HepG2 (cell line): Measurements from ENCODE around the gene GRIP2. TPM values are rescaled to one million over a fixed set of nuclear protein-coding genes. Genes with fewer than 3 reads are reported as not detected.
A peak's percentile ranks its signal among the peaks of the same experiment; 100 is the strongest.

Source experiments
- ATAC-seq: fragments of 200-7000 bp; cut with Tn5 transposase; 3 replicates; pipeline ENCODE4 v1.9.1; 2020; ENCODE audit warnings: mild to moderate bottlenecking, moderate library complexity
- BruUV-seq: library from RNA; stranded (reverse); fragments of 400-500 nt; replicated peaks from 2 replicates; lab custom pipeline; 2021; lab: Mats Ljungman, UMichigan
- CTCF ChIA-PET: fragments of 300-600 bp; formaldehyde crosslinking; extraction: SDS; loops from one replicate; lab custom pipeline; 2021; ENCODE audit warnings: low total read pairs, inconsistent platforms, low intra/inter-chr PET ratio; lab: Yijun Ruan, JAX
- POLR2A ChIA-PET: fragments of 350-600 bp; sonication (Branson Sonifier 250); formaldehyde crosslinking; loops from one replicate; lab custom pipeline; 2020; ENCODE audit warnings: antibody characterized with exemption, inconsistent platforms; lab: Yijun Ruan, JAX
- DNase-seq: peaks from one replicate; pipeline ENCODE4 v3.0.0-alpha.2; 2015; ENCODE audit warnings: low spot score
- FAIRE-seq: peaks from 3 replicates; lab custom pipeline; 2011; peaks lifted over from hg19 to GRCh38; lab: Jason Lieb, UNC
- H2AFZ ChIP-seq: one replicate; pipeline ENCODE4 v1.6.1; 2011; ENCODE audit warnings: low read length, inconsistent platforms
- H3K27ac ChIP-seq: fragments of 300-600 bp; 3 replicates; pipeline ENCODE4 v1.8.0; 2011; ENCODE audit warnings: mixed run types, mild to moderate bottlenecking, mixed read lengths, low read length, inconsistent platforms; ENCODE audit not compliant: insufficient read depth; ENCODE audit errors: extremely low read length
- H3K27me3 ChIP-seq, 2 experiments: fragments of 200-600 bp in 1 of 2; 2 replicates in 1 of 2; 3 replicates in 1 of 2; pipeline versions ENCODE4 v1.6.0 to v1.8.0; 2011; ENCODE audit warnings: low read length in 2 of 2, mild to moderate bottlenecking in 2 of 2, moderate library complexity in 2 of 2, inconsistent platforms in 1 of 2; ENCODE audit not compliant: insufficient read depth in 2 of 2, control insufficient read depth in 1 of 2
- H3K36me3 ChIP-seq, 2 experiments: fragments of 200-600 bp in 1 of 2; replicated peaks in 1 of 2; 2 replicates in 1 of 2; 3 replicates in 1 of 2; pipeline versions ENCODE4 v1.5.1 to v1.8.0; 2011; ENCODE audit warnings: low read length in 2 of 2, inconsistent platforms in 1 of 2; ENCODE audit not compliant: insufficient read depth in 2 of 2, control insufficient read depth in 1 of 2
- H3K4me1 ChIP-seq: 2 replicates; pipeline ENCODE4 v1.5.1; 2012; ENCODE audit warnings: low read length, inconsistent platforms; ENCODE audit not compliant: insufficient read depth
- H3K4me2 ChIP-seq: 2 replicates; pipeline ENCODE4 v1.6.0; 2011; ENCODE audit warnings: low read depth, low read length, inconsistent platforms
- H3K4me3 ChIP-seq, 3 experiments: fragments of 200-600 bp in 1 of 3; sonication (generic), shearing (Covaris generic) in 1 of 3; replicated peaks in 1 of 3; 2 replicates each; pipeline ENCODE4 v1.5.1; 2011 to 2016; ENCODE audit warnings: low read length in 3 of 3, inconsistent platforms in 2 of 3, low read depth in 2 of 3, mild to moderate bottlenecking in 2 of 3, control low read depth in 1 of 3, mixed read lengths in 1 of 3; ENCODE audit not compliant: insufficient read depth in 1 of 3
- H3K79me2 ChIP-seq: one replicate; pipeline ENCODE4 v1.6.1; 2011; ENCODE audit warnings: low read length, inconsistent platforms; ENCODE audit not compliant: insufficient read depth
- H3K9ac ChIP-seq: 2 replicates; pipeline ENCODE4 v1.6.0; 2011; ENCODE audit warnings: mild to moderate bottlenecking, low read depth, low read length, inconsistent platforms; ENCODE audit not compliant: insufficient read depth
- H3K9me3 ChIP-seq: 2 replicates; pipeline ENCODE4 v1.5.1; 2012; ENCODE audit warnings: mild to moderate bottlenecking, low read length
- H4K20me1 ChIP-seq: 2 replicates; pipeline ENCODE4 v1.6.0; 2011; ENCODE audit warnings: inconsistent platforms, mild to moderate bottlenecking, low read length, moderate library complexity; ENCODE audit not compliant: insufficient read depth
- HMGA1 ChIP-seq: sonication (generic); formaldehyde crosslinking; conservative IDR thresholded peaks from 2 replicates; pipeline ENCODE4 v1.4.0; 2020; ENCODE audit warnings: missing genetic modification reagents
- MIER3 ChIP-seq: IDR thresholded peaks from 2 replicates; pipeline ENCODE4 v1.6.1; 2016; ENCODE audit warnings: missing compliant biosample characterization, borderline replicate concordance
- NAIF1 ChIP-seq: sonication (generic); formaldehyde crosslinking; IDR thresholded peaks from 2 replicates; pipeline ENCODE4 v1.5.0; 2020; ENCODE audit warnings: mild to moderate bottlenecking, missing genetic modification reagents, borderline replicate concordance
- SP1 ChIP-seq, 2 experiments: fragments of 450-650 bp in 1 of 2; sonication (generic) in 1 of 2; formaldehyde crosslinking in 1 of 2; IDR thresholded peaks; 2 replicates each; pipeline versions ENCODE4 v1.4.0 to v1.6.1; 2016 to 2020; ENCODE audit warnings: missing genetic modification reagents in 1 of 2
- TCF12 ChIP-seq, 2 experiments: fragments of 450-650 bp in 1 of 2; sonication (generic) in 1 of 2; formaldehyde crosslinking in 1 of 2; IDR thresholded peaks; 2 replicates each; pipeline versions ENCODE4 v1.6.1 to v1.8.0; 2017 to 2022; ENCODE audit warnings: antibody characterized with exemption in 1 of 2, mild to moderate bottlenecking in 1 of 2, missing genetic modification reagents in 1 of 2, moderate library complexity in 1 of 2
- YEATS2 ChIP-seq: sonication (generic); formaldehyde crosslinking; IDR thresholded peaks from 2 replicates; pipeline ENCODE4 v1.4.0; 2020; ENCODE audit warnings: missing genetic modification reagents, borderline replicate concordance
- ZHX2 ChIP-seq, 2 experiments: sonication (generic) in 1 of 2; formaldehyde crosslinking in 1 of 2; IDR thresholded peaks; 2 replicates each; pipeline versions ENCODE4 v1.6.1 to v1.9.0; 2014 to 2022; ENCODE audit warnings: antibody characterized with exemption in 1 of 2, borderline replicate concordance in 1 of 2, inconsistent platforms in 1 of 2, low read depth in 1 of 2, missing genetic modification reagents in 1 of 2
- ZNF383 ChIP-seq: sonication (generic); formaldehyde crosslinking; IDR thresholded peaks from 2 replicates; pipeline ENCODE4 v1.4.0; 2020; ENCODE audit warnings: missing genetic modification reagents, mild to moderate bottlenecking, borderline replicate concordance
- ZNF547 ChIP-seq: sonication (generic); formaldehyde crosslinking; IDR thresholded peaks from 2 replicates; pipeline ENCODE4 v1.5.1; 2020; ENCODE audit warnings: mild to moderate bottlenecking, missing genetic modification reagents
- ZNF761 ChIP-seq: sonication (generic); formaldehyde crosslinking; conservative IDR thresholded peaks from 2 replicates; pipeline ENCODE4 v1.4.0; 2020; ENCODE audit warnings: mild to moderate bottlenecking, missing genetic modification reagents
- WGBS: methylation state at CpG from one replicate; pipeline ENCODE4 v1.1.6; 2017; ENCODE audit warnings: low lambda C conversion rate; 5-methylcytosine and 5-hydroxymethylcytosine counted together
- in situ Hi-C: cut with HindIII; loops from 2 replicates; pipeline ENCODE4 v1.10.0; 2017; ENCODE audit warnings: low pct_unique_long_range_greater_than_20kb; ENCODE audit not compliant: extremely low pct_ligation_motif_present
- intact Hi-C: fragments of 100-400 bp; cut with micrococcal nuclease; formaldehyde crosslinking; loops from one replicate; pipeline ENCODE4 v1.10.0; 2022; ENCODE audit not compliant: unreplicated experiment
- polyA plus RNA-seq, 8 experiments: library from polyadenylated mRNA; depleted of rRNA in 3 of 8; stranded (reverse) in 7 of 8; unstranded in 1 of 8; fragments of >200 nt; fragmentation: Illumina TruSeq in 4 of 8; extraction: Trizol in 4 of 8; gene quantifications; 2 replicates each; pipeline versions ENCODE4 v1.2.1 to v1.2.3, GENCODE V29; 2011 to 2016; ENCODE audit warnings: low read depth in 4 of 8, missing spikeins in 1 of 8, mixed read lengths in 1 of 8; ENCODE audit not compliant: insufficient read depth in 1 of 8
- total RNA-seq, 5 experiments: library from RNA; depleted of rRNA; stranded (reverse); fragments of >200 nt; fragmentation: Illumina TruSeq; extraction: Trizol; gene quantifications; 2 replicates each; pipeline ENCODE4 v1.2.3, GENCODE V29; 2016; ENCODE audit warnings: low read depth in 1 of 5
- TF ChIP-seq, protein P1 (sequence below): sonication (generic); formaldehyde crosslinking; IDR thresholded peaks from 2 replicates; pipeline ENCODE4 v1.4.0; 2020; ENCODE audit warnings: mild to moderate bottlenecking, missing genetic modification reagents
- TF ChIP-seq, protein P2 (sequence below): sonication (generic); formaldehyde crosslinking; conservative IDR thresholded peaks from 2 replicates; pipeline ENCODE4 v1.8.1; 2023; ENCODE audit warnings: missing genetic modification reagents

The GRIP2 gene
- total and polyA plus RNA-seq, 2 of the 13 experiments (the other 11 are each of a cell fraction or from before 2014, with no cell fraction given): 0.11 to 0.24 TPM

DNA sequence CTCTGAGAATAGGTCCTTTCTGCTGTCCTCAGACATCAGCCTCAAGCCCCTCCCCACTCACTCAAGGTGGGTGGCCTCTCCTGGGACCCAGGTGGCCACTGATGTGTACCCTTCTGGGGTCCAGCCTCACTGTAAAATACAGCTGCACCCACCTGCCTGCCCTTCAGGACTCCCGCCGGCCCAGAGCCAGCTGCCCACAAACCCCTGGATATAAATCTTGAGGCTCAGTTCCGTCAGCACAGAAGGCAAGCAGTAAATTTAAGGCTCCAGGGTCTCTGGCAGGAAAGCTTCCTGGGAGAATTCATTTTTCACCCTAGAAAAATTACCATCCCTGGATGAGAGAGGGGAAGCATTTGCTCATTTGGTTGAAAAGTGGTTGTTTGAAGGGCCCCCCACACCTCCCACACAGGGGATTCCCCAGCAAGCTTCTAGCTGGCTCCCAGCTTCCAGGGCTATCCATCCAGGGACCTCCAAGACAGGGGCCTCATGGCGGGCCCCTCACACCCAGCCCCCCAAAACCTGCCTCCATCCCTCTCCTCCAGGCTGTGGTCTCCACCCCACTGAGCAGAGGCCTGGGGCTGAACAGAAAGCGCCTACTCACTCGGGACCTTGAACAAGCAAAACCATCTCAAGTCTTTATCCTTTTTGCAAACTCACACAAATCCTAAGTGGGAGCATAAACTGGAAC is 48.4 kb upstream of the GRIP2 start:
- H3K4me1 ChIP-seq: peaks cover 10% of the 10 kb centered on the region
- 0 out of 5 replicates have a peak, but pooled peaks cover 2 to 5% of the 10 kb centered on the region in 2 experiments for H3K27me3 ChIP-seq
- no peaks in the 10 kb centered on the region for H3K36me3 ChIP-seq
- in situ Hi-C loops: no loop called here
- 57% methylated on average over 2 of the region's 6 CpGs for WGBS
- TF ChIP-seq HMGA1 (CRISPR knock-in tag): no peak
- TF ChIP-seq, protein P1, sequence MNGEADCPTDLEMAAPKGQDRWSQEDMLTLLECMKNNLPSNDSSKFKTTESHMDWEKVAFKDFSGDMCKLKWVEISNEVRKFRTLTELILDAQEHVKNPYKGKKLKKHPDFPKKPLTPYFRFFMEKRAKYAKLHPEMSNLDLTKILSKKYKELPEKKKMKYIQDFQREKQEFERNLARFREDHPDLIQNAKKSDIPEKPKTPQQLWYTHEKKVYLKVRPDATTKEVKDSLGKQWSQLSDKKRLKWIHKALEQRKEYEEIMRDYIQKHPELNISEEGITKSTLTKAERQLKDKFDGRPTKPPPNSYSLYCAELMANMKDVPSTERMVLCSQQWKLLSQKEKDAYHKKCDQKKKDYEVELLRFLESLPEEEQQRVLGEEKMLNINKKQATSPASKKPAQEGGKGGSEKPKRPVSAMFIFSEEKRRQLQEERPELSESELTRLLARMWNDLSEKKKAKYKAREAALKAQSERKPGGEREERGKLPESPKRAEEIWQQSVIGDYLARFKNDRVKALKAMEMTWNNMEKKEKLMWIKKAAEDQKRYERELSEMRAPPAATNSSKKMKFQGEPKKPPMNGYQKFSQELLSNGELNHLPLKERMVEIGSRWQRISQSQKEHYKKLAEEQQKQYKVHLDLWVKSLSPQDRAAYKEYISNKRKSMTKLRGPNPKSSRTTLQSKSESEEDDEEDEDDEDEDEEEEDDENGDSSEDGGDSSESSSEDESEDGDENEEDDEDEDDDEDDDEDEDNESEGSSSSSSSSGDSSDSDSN (CRISPR knock-in tag): no peak
- no peak for TF ChIP-seq SP1 (IDR thresholded peaks at IDR 0.05)
- TF ChIP-seq SP1 (CRISPR knock-in tag; IDR thresholded peaks at IDR 0.05): no peak
- no peak for TF ChIP-seq NAIF1 (CRISPR knock-in tag)
- no peak for TF ChIP-seq ZNF383 (CRISPR knock-in tag)
- no peak for TF ChIP-seq YEATS2
- no peak for TF ChIP-seq ZNF761 (CRISPR knock-in tag)
- no peak for TF ChIP-seq ZHX2 (IDR thresholded peaks at IDR 0.05; ENCODE audit: low read depth)
- TF ChIP-seq ZHX2 (CRISPR knock-in tag; IDR thresholded peaks at IDR 0.05; ENCODE audit: borderline replicate concordance): no peak
- TF ChIP-seq TCF12 (IDR thresholded peaks at IDR 0.05): no peak
- no peak for TF ChIP-seq TCF12 (CRISPR knock-in tag; IDR thresholded peaks at IDR 0.05)
- TF ChIP-seq, protein P2, sequence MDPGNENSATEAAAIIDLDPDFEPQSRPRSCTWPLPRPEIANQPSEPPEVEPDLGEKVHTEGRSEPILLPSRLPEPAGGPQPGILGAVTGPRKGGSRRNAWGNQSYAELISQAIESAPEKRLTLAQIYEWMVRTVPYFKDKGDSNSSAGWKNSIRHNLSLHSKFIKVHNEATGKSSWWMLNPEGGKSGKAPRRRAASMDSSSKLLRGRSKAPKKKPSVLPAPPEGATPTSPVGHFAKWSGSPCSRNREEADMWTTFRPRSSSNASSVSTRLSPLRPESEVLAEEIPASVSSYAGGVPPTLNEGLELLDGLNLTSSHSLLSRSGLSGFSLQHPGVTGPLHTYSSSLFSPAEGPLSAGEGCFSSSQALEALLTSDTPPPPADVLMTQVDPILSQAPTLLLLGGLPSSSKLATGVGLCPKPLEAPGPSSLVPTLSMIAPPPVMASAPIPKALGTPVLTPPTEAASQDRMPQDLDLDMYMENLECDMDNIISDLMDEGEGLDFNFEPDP (CRISPR knock-in tag): no peak
- no peak for TF ChIP-seq ZNF547
- TF ChIP-seq MIER3 (CRISPR knock-in tag): no peak
- no peak overlapping the region for H3K27ac ChIP-seq
- H4K20me1 ChIP-seq: no peaks in the 10 kb centered on the region
- H3K9me3 ChIP-seq: no peaks in the 10 kb centered on the region
- DNase-seq (no peak), FAIRE-seq (no peak), ATAC-seq (no peak)
- no peak overlapping the region for H3K4me3 ChIP-seq
- ChIA-PET CTCF (no interaction called here), POLR2A (no interaction called here)
- no peak overlapping the region for H2AFZ ChIP-seq
- no TSS peak for BruUV-seq
- peak overlapping the region; percentile 10; the same call in 1 of the 2 replicates for H3K4me2 ChIP-seq
- no peak overlapping the region for H3K9ac ChIP-seq
- no peaks in the 10 kb centered on the region for H3K79me2 ChIP-seq
- intact Hi-C loops: no loop called here
